Measurements from ENCODE around the gene HDAC4.

GRCh38 chr2:239230318-239231052, 170.3 kb downstream of the HDAC4 start:
- TF ChIP-seq EP300 (IDR thresholded peaks at IDR 0.05; ENCODE audit: borderline replicate concordance in 1 of 2, low read depth in 2 of 2, low read length in 2 of 2) (no peak), RAD21 (IDR thresholded peaks at IDR 0.05 in 1 of 2, conservative IDR thresholded peaks at IDR 0.05 in 1 of 2; ENCODE audit: low read depth in 2 of 2, low read length in 2 of 2) (no peak), GTF2F1 (IDR thresholded peaks at IDR 0.05; ENCODE audit: borderline replicate concordance, low read depth, low read length) (no peak), EZH2 (IDR thresholded peaks at IDR 0.05; ENCODE audit: low read depth, low read length, severe bottlenecking) (no peak), POLR2AphosphoS5 (IDR thresholded peaks at IDR 0.05; ENCODE audit: low read depth, low read length) (no peak), BRCA1 (IDR thresholded peaks at IDR 0.05; ENCODE audit: low read depth, low read length) (no peak), NRF1 (IDR thresholded peaks at IDR 0.05; ENCODE audit: low read depth, low read length) (no peak), ZNF274 (IDR thresholded peaks at IDR 0.05; ENCODE audit: borderline replicate concordance, extremely low read depth, low read length) (no peak), POLR2A (IDR thresholded peaks at IDR 0.05; ENCODE audit: control extremely low read depth in 1 of 2, low read depth in 2 of 2, low read length in 2 of 2) (no peak), SIN3A (conservative IDR thresholded peaks at IDR 0.05 in 1 of 2, IDR thresholded peaks at IDR 0.05 in 1 of 2; ENCODE audit: low read depth in 1 of 2, low read length in 2 of 2) (no peak), YY1 (IDR thresholded peaks at IDR 0.05; ENCODE audit: low read depth, low read length) (no peak)
- TF ChIP-seq, protein P1, sequence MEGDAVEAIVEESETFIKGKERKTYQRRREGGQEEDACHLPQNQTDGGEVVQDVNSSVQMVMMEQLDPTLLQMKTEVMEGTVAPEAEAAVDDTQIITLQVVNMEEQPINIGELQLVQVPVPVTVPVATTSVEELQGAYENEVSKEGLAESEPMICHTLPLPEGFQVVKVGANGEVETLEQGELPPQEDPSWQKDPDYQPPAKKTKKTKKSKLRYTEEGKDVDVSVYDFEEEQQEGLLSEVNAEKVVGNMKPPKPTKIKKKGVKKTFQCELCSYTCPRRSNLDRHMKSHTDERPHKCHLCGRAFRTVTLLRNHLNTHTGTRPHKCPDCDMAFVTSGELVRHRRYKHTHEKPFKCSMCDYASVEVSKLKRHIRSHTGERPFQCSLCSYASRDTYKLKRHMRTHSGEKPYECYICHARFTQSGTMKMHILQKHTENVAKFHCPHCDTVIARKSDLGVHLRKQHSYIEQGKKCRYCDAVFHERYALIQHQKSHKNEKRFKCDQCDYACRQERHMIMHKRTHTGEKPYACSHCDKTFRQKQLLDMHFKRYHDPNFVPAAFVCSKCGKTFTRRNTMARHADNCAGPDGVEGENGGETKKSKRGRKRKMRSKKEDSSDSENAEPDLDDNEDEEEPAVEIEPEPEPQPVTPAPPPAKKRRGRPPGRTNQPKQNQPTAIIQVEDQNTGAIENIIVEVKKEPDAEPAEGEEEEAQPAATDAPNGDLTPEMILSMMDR (IDR thresholded peaks at IDR 0.05; ENCODE audit: control extremely low read depth in 1 of 3, insufficient read depth in 1 of 3, low read depth in 1 of 3, low read length in 3 of 3) = no peak

All from H1 (cell line).